Lower leg skin (tissue), 4 donors: ENCODE results near the gene ACTC1. TPM values are rescaled to one million over a fixed set of nuclear protein-coding genes. Genes with fewer than 3 reads are reported as not detected.

Experiments used
- DNase-seq, 2 donors: peaks; one replicate each; pipeline ENCODE4 v3.0.0-alpha.2; 2019; ENCODE audit warnings: low spot score in 2 of 2
- H3K4me3 ChIP-seq: fragments of 200-600 bp; sonication (generic); 2 replicates; pipeline ENCODE4 v1.5.1; 2017; ENCODE audit warnings: mild to moderate bottlenecking, low read depth; ENCODE audit not compliant: poor library complexity, severe bottlenecking
- POLR2A ChIP-seq, 2 donors: fragments of 450-650 bp; IDR thresholded peaks; one replicate each; pipeline ENCODE4 v1.6.1; 2016 to 2017; ENCODE audit warnings: antibody characterized with exemption in 2 of 2, mild to moderate bottlenecking in 1 of 2, moderate library complexity in 1 of 2
- WGBS, 2 donors: methylation state at CpG; one replicate each; pipeline ENCODE4 v1.1.5; 2018; 5-methylcytosine and 5-hydroxymethylcytosine counted together
- intact Hi-C: fragments of 100-400 bp; cut with DNase I; formaldehyde crosslinking; loops from one replicate; pipeline ENCODE4 v1.15.0; 2023; ENCODE audit warnings: low total_unique reads
- total RNA-seq, 4 donors: library from RNA; depleted of rRNA; stranded (reverse); fragments of >200 nt; gene quantifications; one replicate each; pipeline ENCODE4 v1.1.0, GENCODE V29; 2016
- TF ChIP-seq, protein P1 (sequence below), 3 donors: fragments of 450-650 bp; IDR thresholded peaks; one replicate each; pipeline ENCODE4 v1.5.1; 2016; ENCODE audit warnings: antibody characterized with exemption in 3 of 3, mild to moderate bottlenecking in 3 of 3, moderate library complexity in 2 of 3

The ACTC1 gene
- total RNA-seq, 4 donors from 2014 or later = 0.13 to 1.3 (median 0.55) TPM

DNA sequence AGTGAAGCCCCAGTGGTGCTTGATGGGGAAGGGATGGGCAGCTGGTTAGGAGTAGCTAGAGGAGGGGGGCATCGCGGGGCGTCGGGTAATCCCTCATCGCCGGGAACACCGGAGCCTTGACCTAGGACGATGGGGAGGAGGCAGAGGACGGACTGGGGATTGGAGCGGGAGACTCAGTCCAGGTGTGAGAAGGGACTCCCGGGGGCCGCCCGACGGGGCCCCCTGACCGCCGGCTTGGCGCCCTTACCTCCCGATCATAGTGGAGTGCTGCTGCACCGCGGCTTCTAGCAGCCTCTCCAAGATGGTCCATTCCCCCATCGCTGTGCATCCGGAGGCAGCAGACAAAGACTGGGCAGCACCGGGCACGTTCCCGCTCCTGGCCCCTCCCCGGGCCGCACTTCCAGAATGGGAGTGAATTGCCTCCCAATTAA lies 41.2 kb downstream of the ACTC1 start:
- H3K4me3 ChIP-seq = no peak overlapping the region
- DNase-seq = no peak
- intact Hi-C loops = no loop called here
- 10 to 11% methylated on average over 27 of the region's 27 CpGs for WGBS, 2 donors
- TF ChIP-seq, protein P1, sequence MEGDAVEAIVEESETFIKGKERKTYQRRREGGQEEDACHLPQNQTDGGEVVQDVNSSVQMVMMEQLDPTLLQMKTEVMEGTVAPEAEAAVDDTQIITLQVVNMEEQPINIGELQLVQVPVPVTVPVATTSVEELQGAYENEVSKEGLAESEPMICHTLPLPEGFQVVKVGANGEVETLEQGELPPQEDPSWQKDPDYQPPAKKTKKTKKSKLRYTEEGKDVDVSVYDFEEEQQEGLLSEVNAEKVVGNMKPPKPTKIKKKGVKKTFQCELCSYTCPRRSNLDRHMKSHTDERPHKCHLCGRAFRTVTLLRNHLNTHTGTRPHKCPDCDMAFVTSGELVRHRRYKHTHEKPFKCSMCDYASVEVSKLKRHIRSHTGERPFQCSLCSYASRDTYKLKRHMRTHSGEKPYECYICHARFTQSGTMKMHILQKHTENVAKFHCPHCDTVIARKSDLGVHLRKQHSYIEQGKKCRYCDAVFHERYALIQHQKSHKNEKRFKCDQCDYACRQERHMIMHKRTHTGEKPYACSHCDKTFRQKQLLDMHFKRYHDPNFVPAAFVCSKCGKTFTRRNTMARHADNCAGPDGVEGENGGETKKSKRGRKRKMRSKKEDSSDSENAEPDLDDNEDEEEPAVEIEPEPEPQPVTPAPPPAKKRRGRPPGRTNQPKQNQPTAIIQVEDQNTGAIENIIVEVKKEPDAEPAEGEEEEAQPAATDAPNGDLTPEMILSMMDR (IDR thresholded peaks at IDR 0.05) = no peak
- no peak for TF ChIP-seq POLR2A (IDR thresholded peaks at IDR 0.05)

DNA sequence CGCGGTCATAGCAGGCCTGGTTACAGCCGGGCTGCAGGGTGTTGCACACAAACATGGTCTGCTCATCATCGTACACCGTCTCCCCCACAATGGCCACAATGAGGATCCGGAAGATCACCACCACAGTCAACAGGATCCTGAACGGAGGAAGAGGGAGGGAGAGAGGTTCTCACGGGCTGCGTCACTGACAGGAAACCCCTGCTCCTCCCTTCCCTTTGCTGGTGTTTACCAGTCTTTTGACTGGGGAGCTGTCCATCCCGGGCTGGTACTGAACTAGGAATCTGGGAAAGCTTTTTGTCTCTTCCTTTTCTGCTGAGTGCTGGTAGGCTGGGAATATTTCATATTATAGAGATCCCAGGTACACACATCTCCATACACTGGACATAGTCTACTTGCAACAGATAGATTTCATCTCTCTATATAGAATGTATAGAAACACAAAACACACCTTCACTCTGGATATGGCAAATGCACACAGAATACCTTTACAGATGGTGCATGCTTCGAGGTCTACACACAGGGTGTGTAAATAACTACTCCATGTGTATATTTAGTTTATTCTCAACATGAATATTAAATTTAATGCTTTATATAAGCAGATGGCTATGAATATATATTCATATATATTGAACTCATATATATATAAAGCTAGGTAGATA lies 42.0 kb downstream of the ACTC1 start:
- TF ChIP-seq, protein P1 (IDR thresholded peaks at IDR 0.05) = no peak
- TF ChIP-seq POLR2A (IDR thresholded peaks at IDR 0.05) = no peak
- intact Hi-C loops = no loop called here
- H3K4me3 ChIP-seq = no peak overlapping the region
- WGBS, 2 donors = 34 to 35% methylated on average over 11 of the region's 11 CpGs
- DNase-seq = no peak

DNA sequence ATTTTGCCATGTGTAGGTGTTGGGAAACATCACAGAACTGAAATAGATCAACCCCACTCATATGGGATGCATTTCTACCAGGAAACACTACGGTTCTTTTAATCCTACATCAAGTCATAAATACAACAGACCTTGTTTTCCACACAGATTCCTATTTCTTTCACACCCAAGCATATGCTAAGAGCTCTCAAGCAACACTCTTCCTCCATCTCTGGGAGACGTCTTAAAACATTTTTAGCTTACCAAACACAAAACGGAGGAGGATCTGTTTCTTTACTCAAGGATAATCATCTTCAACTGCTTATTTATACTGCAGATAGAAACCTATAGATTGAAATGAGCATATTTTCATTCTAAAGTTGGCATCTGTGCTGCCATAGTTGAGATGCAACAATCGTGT lies 45.7 kb downstream of the ACTC1 start:
- DNase-seq = no peak
- WGBS, 2 donors = 71 to 73% methylated on average over 4 of the region's 4 CpGs
- TF ChIP-seq, protein P1 (IDR thresholded peaks at IDR 0.05) = no peak
- TF ChIP-seq POLR2A (IDR thresholded peaks at IDR 0.05) = no peak
- no peak overlapping the region for H3K4me3 ChIP-seq
- intact Hi-C loops = no loop called here

Other genes with a start within 250 kb of the ACTC1 start
- gene GOLGA8B, start 211.9 kb downstream of the ACTC1 start, total RNA-seq = 100 to 1,000 TPM in 1 of 4 donors, 10 to 100 TPM in 3; 39.4 to 145 (median 49.5) TPM
- gene GJD2, start 40.6 kb downstream of the ACTC1 start, total RNA-seq = not detected
- 10 to 100 TPM; 21.8 to 23.7 (median 22.5) TPM for gene AQR, start 174.2 kb upstream of the ACTC1 start, total RNA-seq
- gene ZNF770, start 192.7 kb upstream of the ACTC1 start, total RNA-seq = 10 to 100 TPM; 45.3 to 96.7 (median 67.5) TPM